HG02571 (cell line): Measurements from ENCODE around the gene PLAC1.

ENCODE experiments used
- ATAC-seq: cut with Tn5 transposase; IDR thresholded peaks from one replicate; pipeline ENCODE4 v1.9.1; 2021; ENCODE audit warnings: mild to moderate bottlenecking, moderate library complexity; ENCODE audit not compliant: unreplicated experiment

The PLAC1 gene

GRCh38 chrX:134591502-134591901 is 66.8 kb downstream of the PLAC1 start:
- no peak for ATAC-seq

- no peak for ATAC-seq
Measured at GRCh38 chrX:134588806-134589205, 69.5 kb downstream of the PLAC1 start.

GRCh38 chrX:134580907-134581306 is 77.4 kb downstream of the PLAC1 start:
- no peak for ATAC-seq

GRCh38 chrX:134573683-134574035 is 84.6 kb downstream of the PLAC1 start:
- ATAC-seq, result no peak

GRCh38 chrX:134572816-134573682 is 85.2 kb downstream of the PLAC1 start:
- ATAC-seq, result no peak

DNA sequence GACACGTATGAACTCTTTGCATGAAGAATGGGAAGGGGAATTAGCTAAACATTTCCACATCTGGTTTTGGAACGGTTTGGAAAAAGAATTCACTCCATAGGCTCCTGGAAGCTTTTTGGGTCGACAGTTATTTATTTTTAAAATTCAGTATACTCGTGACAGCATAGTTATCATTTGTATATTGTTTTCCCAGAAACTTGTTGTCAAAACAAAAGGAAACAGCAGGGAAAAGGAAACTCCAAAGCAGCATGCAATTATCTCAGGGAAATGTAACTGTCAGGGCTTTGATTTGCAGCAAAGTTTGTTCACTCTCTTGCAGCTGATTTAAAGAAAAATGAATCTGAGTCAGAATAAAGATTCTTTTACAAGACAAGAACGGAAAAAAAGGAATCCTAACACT is 86.5 kb downstream of the PLAC1 start:
- no peak for ATAC-seq

DNA sequence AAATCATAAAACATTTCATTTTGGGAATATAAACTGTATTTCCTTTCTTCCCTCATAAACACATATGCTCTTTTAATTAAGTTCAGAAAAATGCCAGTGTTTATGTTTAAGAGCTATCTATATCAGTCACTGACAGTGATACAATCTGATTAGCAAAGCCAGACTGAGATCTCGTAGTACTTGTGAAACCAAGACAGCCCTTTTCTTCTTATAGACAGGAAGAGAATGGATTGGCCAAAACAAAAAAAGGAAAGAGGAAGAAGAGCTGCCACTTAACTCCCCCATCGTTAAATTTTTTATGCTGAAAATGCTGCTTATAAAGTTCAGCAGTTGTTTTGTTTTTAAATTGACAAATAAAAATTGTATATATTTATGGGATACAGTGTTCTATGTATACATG is 87.4 kb downstream of the PLAC1 start:
- ATAC-seq, result no peak

DNA sequence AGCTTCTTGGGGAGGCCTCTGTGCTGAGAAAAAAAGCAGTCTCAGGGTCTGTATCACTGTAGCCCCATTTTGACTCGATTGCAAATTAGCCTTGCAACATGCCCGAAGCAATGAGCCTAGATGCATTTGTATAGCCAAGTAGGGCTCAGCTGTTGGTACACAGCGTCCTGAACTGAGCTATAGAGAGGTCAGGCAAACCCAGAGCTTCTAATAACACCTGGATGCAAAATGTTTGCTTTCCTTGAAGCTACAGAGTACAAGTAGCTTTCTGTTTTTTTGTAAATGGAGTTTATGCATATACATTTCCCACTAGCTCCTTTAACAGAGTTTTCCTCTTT is 87.8 kb downstream of the PLAC1 start:
- ATAC-seq, result no peak

DNA sequence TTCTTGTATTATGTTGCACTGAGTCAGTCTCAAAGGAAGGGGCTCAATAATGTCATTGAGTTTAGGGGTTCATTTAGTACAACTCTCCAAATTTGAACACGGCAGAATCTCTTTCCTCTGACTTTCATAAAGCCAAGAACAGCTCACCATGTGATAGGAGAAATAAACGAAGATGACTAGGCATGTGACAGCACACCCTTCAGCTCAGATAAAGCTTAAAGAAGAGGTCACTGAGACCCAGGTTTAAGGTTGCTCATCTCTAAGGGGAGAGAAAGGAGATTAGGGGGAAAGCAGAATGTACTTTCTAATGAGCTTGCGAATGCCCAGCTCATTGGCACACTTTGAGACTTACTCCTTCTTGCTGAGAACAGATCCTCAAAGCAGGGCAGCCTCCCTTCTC is 89.0 kb downstream of the PLAC1 start:
- ATAC-seq, result no peak

DNA sequence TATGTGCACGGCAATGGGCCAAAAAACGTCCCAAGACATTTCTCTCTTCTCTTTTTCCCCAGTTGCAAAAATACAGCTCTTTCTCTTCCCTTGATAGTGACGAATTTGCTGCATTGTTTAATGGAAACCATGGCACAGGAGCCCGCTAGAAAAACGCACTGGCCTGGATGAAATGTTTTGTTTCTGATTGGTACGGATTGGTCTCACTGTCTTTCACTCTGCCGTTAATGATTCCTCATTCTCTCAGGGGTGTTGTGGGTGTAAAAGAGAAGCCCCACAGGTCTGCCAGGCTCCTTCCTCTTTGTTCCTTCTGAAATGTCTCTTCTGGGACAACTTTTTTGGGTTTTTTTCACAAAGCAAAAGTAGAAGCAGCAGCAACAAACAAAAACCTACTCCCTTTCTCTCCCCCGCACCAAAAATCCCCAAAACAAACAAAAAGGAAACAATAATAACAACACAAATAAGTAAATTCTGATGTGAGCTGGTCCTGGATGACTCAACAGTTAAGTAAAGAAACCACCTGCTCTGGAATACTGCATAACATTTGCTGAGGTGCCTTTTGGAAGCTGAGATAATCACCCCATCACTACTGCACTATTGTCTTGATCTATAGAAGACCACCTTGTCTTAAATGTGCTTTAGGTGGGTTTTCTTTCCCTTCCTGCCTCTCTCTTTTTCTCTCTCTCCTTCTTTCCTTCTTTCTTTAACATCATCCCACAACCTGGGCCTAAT is 89.8 kb downstream of the PLAC1 start:
- no peak for ATAC-seq

DNA sequence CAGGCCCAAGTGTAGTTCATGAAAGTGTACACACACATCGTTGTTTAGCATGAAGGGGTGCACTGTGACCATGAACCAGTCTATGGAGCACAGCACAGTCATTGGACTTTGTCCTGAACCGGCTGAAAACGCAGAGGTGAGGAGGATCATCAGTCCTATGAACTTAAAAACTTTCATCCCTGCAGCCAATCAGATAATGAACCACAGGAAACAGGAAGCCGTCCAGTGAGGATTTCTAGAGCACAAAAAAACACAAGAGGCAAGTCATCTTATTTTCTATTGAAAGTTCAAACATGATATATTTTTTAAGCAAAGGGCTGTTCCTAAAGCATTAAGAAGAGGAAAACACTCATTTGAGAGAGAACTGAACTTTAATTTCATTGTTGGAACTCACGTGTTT is 91.8 kb downstream of the PLAC1 start:
- no peak for ATAC-seq

DNA sequence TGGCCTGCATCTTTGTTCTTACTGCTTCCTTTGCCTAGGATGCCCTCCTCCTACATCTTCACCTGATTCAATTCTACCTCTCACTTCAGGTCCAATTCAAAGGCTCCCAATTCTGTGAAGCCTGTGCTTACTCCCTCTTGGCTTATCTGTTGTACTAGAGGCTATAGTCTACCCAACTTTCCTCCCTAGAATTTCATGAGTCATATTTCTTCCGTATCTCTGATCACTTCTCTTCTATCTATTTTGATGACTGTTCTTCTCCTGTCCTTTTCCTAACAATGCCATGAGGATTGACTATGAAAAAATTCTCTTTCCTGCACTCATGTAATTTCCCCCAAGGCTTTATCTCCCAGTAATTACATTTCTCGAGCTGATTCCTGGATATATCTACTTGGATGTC is 96.3 kb downstream of the PLAC1 start:
- ATAC-seq, result no peak

- no peak for ATAC-seq
Measured at GRCh38 chrX:134558133-134558532, 100.1 kb downstream of the PLAC1 start.

GRCh38 chrX:134554291-134554690 is 104.0 kb downstream of the PLAC1 start:
- no peak for ATAC-seq

DNA sequence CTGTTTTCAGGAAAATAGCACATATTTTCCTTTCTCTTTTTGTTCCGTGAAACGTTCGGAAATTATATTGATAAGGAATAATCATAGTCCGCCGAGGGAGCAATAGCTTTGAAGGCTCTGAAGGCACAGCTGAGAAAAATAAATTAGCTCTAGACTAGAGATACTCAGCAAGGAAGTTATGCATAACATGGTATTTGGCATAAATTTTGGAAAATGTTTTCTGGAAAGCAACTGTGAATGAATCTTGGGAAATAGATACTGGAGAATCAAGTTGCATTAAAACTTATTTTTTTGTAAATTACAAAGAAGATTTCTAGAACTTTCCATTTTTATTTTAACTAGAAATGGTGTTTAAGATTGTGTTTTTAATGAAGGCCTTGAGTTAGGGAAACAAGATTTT is 105.9 kb downstream of the PLAC1 start:
- ATAC-seq, result no peak

- ATAC-seq, result no peak
Measured at GRCh38 chrX:134551376-134552048, 106.8 kb downstream of the PLAC1 start.

- no peak for ATAC-seq
Measured at GRCh38 chrX:134548257-134549201, 109.7 kb downstream of the PLAC1 start.

- ATAC-seq, result no peak
Measured at GRCh38 chrX:134547047-134547679, 111.1 kb downstream of the PLAC1 start.

- ATAC-seq, result no peak
Measured at GRCh38 chrX:134546187-134546586, 112.1 kb downstream of the PLAC1 start.

- no peak for ATAC-seq
Measured at GRCh38 chrX:134545510-134545909, 112.8 kb downstream of the PLAC1 start.
